Nephron progenitor cell (in vitro differentiated cells): ENCODE results near the gene ATP6V0A1.

ENCODE experiments used
- DNase-seq: peaks from one replicate; pipeline ENCODE4 v3.0.0; 2021
- H3K27ac Mint-ChIP-seq: 2 replicates; pipeline ENCODE4 v1.8.0; 2021; ENCODE audit warnings: mild to moderate bottlenecking, moderate library complexity, mixed read lengths
- H3K27me3 Mint-ChIP-seq: 2 replicates; pipeline ENCODE4 v1.8.0; 2021; ENCODE audit warnings: mild to moderate bottlenecking, low read depth, mixed read lengths; ENCODE audit not compliant: poor library complexity
- H3K36me3 Mint-ChIP-seq: 2 replicates; pipeline ENCODE4 v1.8.0; 2021; ENCODE audit warnings: low read depth, mixed read lengths
- H3K4me1 Mint-ChIP-seq: 2 replicates; pipeline ENCODE4 v1.8.0; 2021; ENCODE audit warnings: mixed read lengths
- H3K4me3 Mint-ChIP-seq: 2 replicates; pipeline ENCODE4 v1.8.0; 2021; ENCODE audit warnings: mild to moderate bottlenecking, moderate library complexity, mixed read lengths
- H3K9me3 Mint-ChIP-seq: 2 replicates; pipeline ENCODE4 v1.8.0; 2021; ENCODE audit warnings: mild to moderate bottlenecking, moderate library complexity, mixed read lengths
- TF ChIP-seq, protein P1 (sequence below): fragments of 200-600 bp; sonication (generic); IDR thresholded peaks from 2 replicates; pipeline ENCODE4 v1.5.0; 2021; ENCODE audit warnings: antibody characterized with exemption

The ATP6V0A1 gene

DNA sequence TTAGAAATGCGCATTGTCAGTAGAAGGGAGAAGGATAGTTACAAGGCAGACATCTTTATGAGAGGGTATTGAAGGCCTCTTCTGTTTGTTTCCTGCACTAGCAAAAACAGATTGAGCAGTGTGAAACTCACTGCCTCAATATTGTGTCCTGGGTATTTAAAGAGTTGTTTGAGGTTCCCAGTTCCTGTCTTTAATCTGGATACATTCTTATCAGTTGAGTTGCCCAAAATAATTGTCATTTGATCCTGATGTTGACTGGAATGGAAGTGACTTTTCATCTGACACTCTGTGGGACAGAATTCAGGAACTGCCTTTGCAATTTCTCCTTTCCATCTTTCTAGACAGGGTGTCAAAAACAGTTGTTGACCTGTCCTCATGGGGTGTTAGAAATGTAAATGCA lies 1.7 kb downstream of the ATP6V0A1 start:
- peaks cover 8% of the 10 kb centered on the region for H3K36me3 Mint-ChIP-seq
- H3K4me1 Mint-ChIP-seq, result peaks cover 39% of the 10 kb centered on the region
- DNase-seq, result no peak
- no peaks in the 10 kb centered on the region for H3K9me3 Mint-ChIP-seq
- no peak overlapping the region for H3K27ac Mint-ChIP-seq
- H3K4me3 Mint-ChIP-seq, result peak overlapping the region; percentile 95
- TF ChIP-seq, protein P1, sequence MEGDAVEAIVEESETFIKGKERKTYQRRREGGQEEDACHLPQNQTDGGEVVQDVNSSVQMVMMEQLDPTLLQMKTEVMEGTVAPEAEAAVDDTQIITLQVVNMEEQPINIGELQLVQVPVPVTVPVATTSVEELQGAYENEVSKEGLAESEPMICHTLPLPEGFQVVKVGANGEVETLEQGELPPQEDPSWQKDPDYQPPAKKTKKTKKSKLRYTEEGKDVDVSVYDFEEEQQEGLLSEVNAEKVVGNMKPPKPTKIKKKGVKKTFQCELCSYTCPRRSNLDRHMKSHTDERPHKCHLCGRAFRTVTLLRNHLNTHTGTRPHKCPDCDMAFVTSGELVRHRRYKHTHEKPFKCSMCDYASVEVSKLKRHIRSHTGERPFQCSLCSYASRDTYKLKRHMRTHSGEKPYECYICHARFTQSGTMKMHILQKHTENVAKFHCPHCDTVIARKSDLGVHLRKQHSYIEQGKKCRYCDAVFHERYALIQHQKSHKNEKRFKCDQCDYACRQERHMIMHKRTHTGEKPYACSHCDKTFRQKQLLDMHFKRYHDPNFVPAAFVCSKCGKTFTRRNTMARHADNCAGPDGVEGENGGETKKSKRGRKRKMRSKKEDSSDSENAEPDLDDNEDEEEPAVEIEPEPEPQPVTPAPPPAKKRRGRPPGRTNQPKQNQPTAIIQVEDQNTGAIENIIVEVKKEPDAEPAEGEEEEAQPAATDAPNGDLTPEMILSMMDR, result no peak
- peaks cover 4% of the 10 kb centered on the region for H3K27me3 Mint-ChIP-seq

- Mint-ChIP-seq H3K9me3 (no peaks in the 10 kb centered on the region), H3K4me3 (no peak overlapping the region), H3K27me3 (no peaks in the 10 kb centered on the region), H3K27ac (peak overlapping the region; percentile 70), H3K4me1 (peaks cover 19% of the 10 kb centered on the region), H3K36me3 (peaks cover 34% of the 10 kb centered on the region)
- no peak for DNase-seq
- TF ChIP-seq, protein P1, result no peak
These were observed 5.3 kb downstream of the ATP6V0A1 start for GRCh38 chr17:42463976-42464400.

DNA sequence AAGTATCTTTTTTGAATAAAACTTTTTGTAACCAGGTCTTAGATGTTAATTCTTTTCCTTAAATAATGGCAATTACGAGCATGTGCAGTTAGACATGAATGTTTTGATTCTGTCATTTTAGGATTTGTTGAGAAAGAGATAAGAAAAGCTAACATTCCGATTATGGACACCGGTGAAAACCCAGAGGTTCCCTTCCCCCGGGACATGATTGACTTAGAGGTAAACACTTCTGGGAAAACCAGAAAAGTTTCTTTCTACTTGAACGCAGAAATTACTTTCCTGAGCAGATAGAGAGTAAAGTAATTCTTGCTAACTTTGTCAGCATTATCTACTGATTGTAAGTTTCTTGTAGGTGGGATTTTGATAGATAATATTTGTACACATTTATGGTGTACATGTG lies 9.2 kb downstream of the ATP6V0A1 start:
- H3K4me3 Mint-ChIP-seq, result no peak overlapping the region
- H3K27me3 Mint-ChIP-seq, result no peaks in the 10 kb centered on the region
- no peaks in the 10 kb centered on the region for H3K4me1 Mint-ChIP-seq
- H3K27ac Mint-ChIP-seq, result no peak overlapping the region
- TF ChIP-seq, protein P1, result no peak
- peaks cover 54% of the 10 kb centered on the region for H3K36me3 Mint-ChIP-seq
- DNase-seq, result no peak
- H3K9me3 Mint-ChIP-seq, result no peaks in the 10 kb centered on the region

DNA sequence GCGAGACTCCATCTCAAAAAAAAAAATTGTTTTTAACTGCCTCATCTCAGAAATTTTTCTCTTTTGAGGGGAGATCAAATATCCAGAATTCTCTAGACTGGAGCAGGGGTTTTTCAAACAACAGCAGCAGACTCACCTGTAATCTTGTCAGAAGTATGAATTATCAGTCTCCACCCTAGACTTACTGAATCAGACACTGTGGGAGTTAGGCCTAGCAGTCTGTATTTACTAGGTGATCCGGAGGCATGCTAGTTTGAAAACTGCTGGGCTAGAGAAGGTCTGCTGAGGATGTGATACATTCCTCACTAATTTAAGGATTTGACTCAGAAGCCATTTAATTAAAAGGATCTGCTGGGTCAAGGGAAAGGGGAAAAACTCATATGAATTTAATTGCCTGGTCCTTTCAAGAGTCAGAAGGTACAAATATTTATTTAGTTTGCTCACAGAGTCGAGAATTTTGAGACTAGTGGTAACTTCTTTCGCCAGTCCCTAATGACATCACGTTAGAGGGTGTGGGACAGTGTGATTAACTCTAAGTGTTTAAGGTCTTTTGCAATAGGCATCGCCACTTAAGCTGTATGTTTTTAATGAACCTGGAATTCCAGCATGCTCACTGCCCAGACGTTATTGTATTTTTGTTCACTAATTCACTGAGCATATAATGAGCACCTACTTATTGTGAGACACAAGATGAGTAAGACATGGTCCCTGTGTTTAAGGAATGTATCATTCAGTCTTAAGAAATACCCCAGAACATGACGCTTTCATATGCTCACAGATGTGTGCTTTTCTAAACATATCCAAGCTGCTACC lies 14.2 kb downstream of the ATP6V0A1 start:
- no peaks in the 10 kb centered on the region for H3K9me3 Mint-ChIP-seq
- peak overlapping the region; percentile 85 for H3K27ac Mint-ChIP-seq
- H3K4me3 Mint-ChIP-seq, result no peak overlapping the region
- no peaks in the 10 kb centered on the region for H3K27me3 Mint-ChIP-seq
- peaks cover 76% of the 10 kb centered on the region for H3K36me3 Mint-ChIP-seq
- H3K4me1 Mint-ChIP-seq, result no peaks in the 10 kb centered on the region
- DNase-seq, result no peak
- TF ChIP-seq, protein P1, result no peak

DNA sequence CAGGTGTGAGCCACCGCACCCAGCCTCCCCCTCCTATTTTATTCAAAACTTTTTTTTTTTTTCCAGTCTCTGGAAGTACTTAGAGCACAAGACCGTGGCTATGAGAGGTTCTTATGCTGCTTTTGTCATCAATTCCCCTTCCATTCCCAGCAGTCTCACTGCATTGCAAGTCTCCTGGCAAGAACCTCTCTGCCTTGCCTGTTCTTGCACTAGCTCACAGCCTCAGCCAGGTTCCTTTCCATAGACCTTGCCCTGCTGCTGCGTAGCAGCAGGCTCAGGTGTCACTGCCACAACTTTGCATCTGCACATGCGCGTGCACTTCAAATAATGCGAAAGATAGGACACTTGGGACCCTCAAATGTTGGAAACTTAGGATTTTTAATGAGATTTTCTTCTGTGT lies 15.6 kb downstream of the ATP6V0A1 start:
- DNase-seq, result no peak
- TF ChIP-seq, protein P1, result no peak
- no peaks in the 10 kb centered on the region for H3K27me3 Mint-ChIP-seq
- no peaks in the 10 kb centered on the region for H3K9me3 Mint-ChIP-seq
- no peaks in the 10 kb centered on the region for H3K4me1 Mint-ChIP-seq
- H3K36me3 Mint-ChIP-seq, result peaks cover 80% of the 10 kb centered on the region
- H3K27ac Mint-ChIP-seq, result no peak overlapping the region
- H3K4me3 Mint-ChIP-seq, result no peak overlapping the region

DNA sequence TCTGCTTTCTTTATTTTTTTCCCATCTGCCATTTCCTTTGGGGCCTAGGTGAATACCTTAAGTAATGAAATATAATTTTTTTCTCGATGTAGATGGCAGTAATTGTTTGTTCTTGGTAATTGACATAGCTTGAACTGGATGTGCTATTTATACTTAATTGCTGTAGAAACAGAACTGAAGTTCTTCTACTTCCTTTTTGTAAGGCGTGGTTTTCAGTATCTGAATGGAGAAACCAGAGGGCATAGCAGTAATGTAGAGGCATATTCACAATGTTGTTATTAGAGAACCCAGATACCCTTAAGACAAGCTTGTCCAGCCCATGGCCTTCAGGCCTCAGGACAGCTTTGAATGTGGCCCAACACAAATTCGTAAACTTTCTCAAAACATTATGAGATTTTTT lies 16.4 kb downstream of the ATP6V0A1 start:
- H3K36me3 Mint-ChIP-seq, result peaks cover 81% of the 10 kb centered on the region
- H3K4me3 Mint-ChIP-seq, result no peak overlapping the region
- no peaks in the 10 kb centered on the region for H3K9me3 Mint-ChIP-seq
- no peak overlapping the region for H3K27ac Mint-ChIP-seq
- TF ChIP-seq, protein P1, result no peak
- no peak for DNase-seq
- H3K4me1 Mint-ChIP-seq, result no peaks in the 10 kb centered on the region
- H3K27me3 Mint-ChIP-seq, result no peaks in the 10 kb centered on the region
